ENCODE data around the gene TMEM181. TPM values are rescaled to one million over a fixed set of nuclear protein-coding genes. Genes with fewer than 3 reads are reported as not detected.

The TMEM181 gene
- total RNA-seq, 1 donor from 2014 or later: 27.3 TPM

- Mint-ChIP-seq H3K36me3 (peaks cover 40% of the 10 kb centered on the region), H3K27ac (no peak overlapping the region), H3K9me3 (no peaks in the 10 kb centered on the region), H3K4me3 (no peak overlapping the region), H3K27me3 (ENCODE audit: insufficient read depth, low read depth) (peaks cover 2% of the 10 kb centered on the region), H3K4me1 (no peaks in the 10 kb centered on the region)
- Histone ChIP-seq H3K9me3 (ENCODE audit: low read depth) (no peaks in the 10 kb centered on the region), H3K4me2 (no peak overlapping the region), H3K36me3 (peaks cover 3% of the 10 kb centered on the region), H3K4me1 (no peaks in the 10 kb centered on the region), H3F3A (ENCODE audit: low read depth) (peaks cover 7% of the 10 kb centered on the region), H3K27ac (no peak overlapping the region), H3K79me2 (ENCODE audit: low read depth) (no peaks in the 10 kb centered on the region), H3K27me3 (no peaks in the 10 kb centered on the region), H2AFZ (replicated peaks) (no peak overlapping the region), H4K20me1 (ENCODE audit: low read depth) (no peaks in the 10 kb centered on the region), H3K9ac (no peak overlapping the region), H3K4me3 (no peak overlapping the region)
- TF ChIP-seq, protein P1, sequence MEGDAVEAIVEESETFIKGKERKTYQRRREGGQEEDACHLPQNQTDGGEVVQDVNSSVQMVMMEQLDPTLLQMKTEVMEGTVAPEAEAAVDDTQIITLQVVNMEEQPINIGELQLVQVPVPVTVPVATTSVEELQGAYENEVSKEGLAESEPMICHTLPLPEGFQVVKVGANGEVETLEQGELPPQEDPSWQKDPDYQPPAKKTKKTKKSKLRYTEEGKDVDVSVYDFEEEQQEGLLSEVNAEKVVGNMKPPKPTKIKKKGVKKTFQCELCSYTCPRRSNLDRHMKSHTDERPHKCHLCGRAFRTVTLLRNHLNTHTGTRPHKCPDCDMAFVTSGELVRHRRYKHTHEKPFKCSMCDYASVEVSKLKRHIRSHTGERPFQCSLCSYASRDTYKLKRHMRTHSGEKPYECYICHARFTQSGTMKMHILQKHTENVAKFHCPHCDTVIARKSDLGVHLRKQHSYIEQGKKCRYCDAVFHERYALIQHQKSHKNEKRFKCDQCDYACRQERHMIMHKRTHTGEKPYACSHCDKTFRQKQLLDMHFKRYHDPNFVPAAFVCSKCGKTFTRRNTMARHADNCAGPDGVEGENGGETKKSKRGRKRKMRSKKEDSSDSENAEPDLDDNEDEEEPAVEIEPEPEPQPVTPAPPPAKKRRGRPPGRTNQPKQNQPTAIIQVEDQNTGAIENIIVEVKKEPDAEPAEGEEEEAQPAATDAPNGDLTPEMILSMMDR (IDR thresholded peaks at IDR 0.05): no peak
- TF ChIP-seq EZH2phosphoT487 (IDR thresholded peaks at IDR 0.05) (no peak), EZH2 (IDR thresholded peaks at IDR 0.05) (no peak)
- no peak for DNase-seq (ENCODE audit: low spot score)
Measured at GRCh38 chr6:158586652-158587051, 26.8 kb downstream of the TMEM181 start.

GRCh38 chr6:158589366-158589765 lies 29.5 kb downstream of the TMEM181 start:
- H3F3A ChIP-seq (ENCODE audit: low read depth): no peaks in the 10 kb centered on the region
- no peaks in the 10 kb centered on the region for H3K9me3 ChIP-seq (ENCODE audit: low read depth)
- Mint-ChIP-seq H3K9me3 (no peaks in the 10 kb centered on the region), H3K27ac (no peak overlapping the region), H3K4me3 (no peak overlapping the region), H3K27me3 (ENCODE audit: insufficient read depth, low read depth) (peaks cover 2% of the 10 kb centered on the region), H3K36me3 (peaks cover 35% of the 10 kb centered on the region), H3K4me1 (no peaks in the 10 kb centered on the region)
- TF ChIP-seq, protein P1 (IDR thresholded peaks at IDR 0.05): no peak
- TF ChIP-seq EZH2 (IDR thresholded peaks at IDR 0.05) (no peak), EZH2phosphoT487 (IDR thresholded peaks at IDR 0.05) (no peak)
- no peak overlapping the region for H3K9ac ChIP-seq
- no peaks in the 10 kb centered on the region for H3K4me1 ChIP-seq
- no peak overlapping the region for H3K4me2 ChIP-seq
- no peak for DNase-seq (ENCODE audit: low spot score)
- H3K27ac ChIP-seq: no peak overlapping the region
- H3K27me3 ChIP-seq: no peaks in the 10 kb centered on the region
- H3K36me3 ChIP-seq: peaks cover 10% of the 10 kb centered on the region
- no peaks in the 10 kb centered on the region for H4K20me1 ChIP-seq (ENCODE audit: low read depth)
- no peak overlapping the region for H3K4me3 ChIP-seq
- H2AFZ ChIP-seq (replicated peaks): no peak overlapping the region
- H3K79me2 ChIP-seq (ENCODE audit: low read depth): no peaks in the 10 kb centered on the region

GRCh38 chr6:158591134-158591809 lies 31.4 kb downstream of the TMEM181 start:
- Mint-ChIP-seq H3K4me3 (no peak overlapping the region), H3K27ac (no peak overlapping the region), H3K9me3 (no peaks in the 10 kb centered on the region), H3K27me3 (ENCODE audit: insufficient read depth, low read depth) (peaks cover 2% of the 10 kb centered on the region), H3K4me1 (no peaks in the 10 kb centered on the region), H3K36me3 (peaks cover 34% of the 10 kb centered on the region)
- no peaks in the 10 kb centered on the region for H4K20me1 ChIP-seq (ENCODE audit: low read depth)
- no peaks in the 10 kb centered on the region for H3K9me3 ChIP-seq (ENCODE audit: low read depth)
- no peak overlapping the region for H2AFZ ChIP-seq (replicated peaks)
- TF ChIP-seq EZH2phosphoT487 (IDR thresholded peaks at IDR 0.05): no peak
- TF ChIP-seq, protein P1 (IDR thresholded peaks at IDR 0.05): no peak
- no peak for TF ChIP-seq EZH2 (IDR thresholded peaks at IDR 0.05)
- H3K36me3 ChIP-seq: peaks cover 16% of the 10 kb centered on the region
- H3K9ac ChIP-seq: no peak overlapping the region
- DNase-seq (ENCODE audit: low spot score): no peak
- H3K4me2 ChIP-seq: no peak overlapping the region
- no peaks in the 10 kb centered on the region for H3K4me1 ChIP-seq
- no peaks in the 10 kb centered on the region for H3K79me2 ChIP-seq (ENCODE audit: low read depth)
- no peak overlapping the region for H3K27ac ChIP-seq
- no peaks in the 10 kb centered on the region for H3K27me3 ChIP-seq
- H3K4me3 ChIP-seq: no peak overlapping the region
- no peaks in the 10 kb centered on the region for H3F3A ChIP-seq (ENCODE audit: low read depth)
